ENCODE data around the gene RLF.

DNA sequence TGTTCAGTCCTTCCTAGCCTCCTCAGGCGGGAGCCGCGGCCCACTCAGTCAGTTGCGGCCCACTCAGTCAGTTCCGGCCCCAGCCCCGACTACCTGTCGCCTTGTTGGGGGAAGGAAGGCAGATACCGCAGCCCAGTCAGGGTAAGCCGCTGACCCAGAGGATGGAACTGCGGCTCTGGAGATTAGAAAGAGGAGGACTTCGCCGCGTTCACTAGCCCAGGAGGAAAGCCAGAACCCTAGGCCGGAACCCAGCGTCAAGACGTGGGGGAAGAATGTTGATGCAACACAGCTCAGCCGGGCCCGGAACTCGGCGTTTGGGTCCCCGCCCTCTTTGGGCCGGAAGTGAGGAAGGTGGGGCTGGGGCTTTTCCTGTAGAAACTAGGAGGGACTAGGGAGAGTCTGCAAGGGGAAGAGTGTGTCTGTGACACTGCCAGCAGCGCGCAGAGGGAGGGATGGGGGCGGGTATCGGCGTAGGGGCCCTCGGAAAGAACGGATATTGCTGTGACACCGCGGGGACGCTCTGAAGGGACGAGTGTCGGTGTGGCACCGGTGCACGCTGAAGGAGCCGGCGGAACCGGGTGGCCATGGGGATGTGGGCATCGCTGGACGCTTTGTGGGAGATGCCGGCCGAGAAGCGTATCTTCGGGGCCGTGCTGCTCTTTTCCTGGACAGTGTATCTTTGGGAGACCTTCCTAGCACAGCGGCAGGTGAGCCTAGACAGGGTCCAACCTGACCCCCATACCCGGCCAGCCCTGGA, 96.7 kb downstream of the RLF start, which contains the start of gene ZMPSTE24:
- TF ChIP-seq CTCF (conservative IDR thresholded peaks at IDR 0.05 in 1 of 2, IDR thresholded peaks at IDR 0.05 in 1 of 2; ENCODE audit: low read depth in 1 of 2, low read length in 2 of 2) = no peak
- TF ChIP-seq EZH2 (IDR thresholded peaks at IDR 0.05; ENCODE audit: low read length, missing control alignments) = no peak

All from fibroblast of lung (primary cell).